GM12878 (cell line): ENCODE results near the gene CYB5B. TPM values are rescaled to one million over a fixed set of nuclear protein-coding genes. Genes with fewer than 3 reads are reported as not detected.
A peak's percentile ranks its signal among the peaks of the same experiment; 100 is the strongest.

Experiments used
- ATAC-seq: fragments of 200-7000 bp; cut with Tn5 transposase; 3 replicates; pipeline ENCODE4 v1.9.1; 2020; ENCODE audit warnings: mild to moderate bottlenecking, moderate library complexity
- BruUV-seq: library from RNA; stranded (reverse); fragments of 400-500 nt; replicated peaks from 2 replicates; lab custom pipeline; 2021; lab: Mats Ljungman, UMichigan
- CTCF ChIA-PET: fragments of 300-600 bp; sonication (Branson Sonifier 250); formaldehyde crosslinking; extraction: SDS; loops from one replicate; lab custom pipeline; 2021; ENCODE audit warnings: inconsistent platforms; lab: Yijun Ruan, JAX
- POLR2A ChIA-PET: fragments of 350-600 bp; formaldehyde crosslinking; extraction: SDS; loops from one replicate; lab custom pipeline; 2021; ENCODE audit warnings: inconsistent platforms; lab: Charles Lee
- RAD21 ChIA-PET: fragments of 300-600 bp; sonication (Branson Sonifier 250); formaldehyde crosslinking; loops from one replicate; lab custom pipeline; 2023; ENCODE audit warnings: antibody characterized with exemption; ENCODE audit not compliant: unreplicated experiment; lab: Charles Lee
- SMC1A ChIA-PET: fragments of 300-600 bp; sonication (Branson Sonifier 250); formaldehyde crosslinking; loops from one replicate; lab custom pipeline; 2023; ENCODE audit not compliant: unreplicated experiment, uncharacterized antibody; lab: Charles Lee
- DNase-seq: peaks from one replicate; pipeline ENCODE4 v3.0.0-alpha.2; 2011; ENCODE audit warnings: low read depth, low spot score
- FAIRE-seq: peaks from 3 replicates; lab custom pipeline; 2011; peaks lifted over from hg19 to GRCh38; lab: Jason Lieb, UNC
- H2AFZ ChIP-seq: 2 replicates; pipeline ENCODE4 v1.6.0; 2011; ENCODE audit warnings: low read depth, low read length, control low read depth; ENCODE audit not compliant: control insufficient read depth
- H3K27ac ChIP-seq: 2 replicates; pipeline ENCODE4 v1.5.1; 2011; ENCODE audit warnings: control low read depth; ENCODE audit not compliant: control insufficient read depth, insufficient read depth
- H3K27me3 ChIP-seq, 2 experiments: replicated peaks in 1 of 2; 2 replicates each; pipeline versions ENCODE4 v1.6.0 to v1.6.1; 2011; ENCODE audit warnings: low read length in 1 of 2; ENCODE audit not compliant: control insufficient read depth in 2 of 2, insufficient read depth in 2 of 2
- H3K36me3 ChIP-seq, 2 experiments: 2 replicates each; pipeline ENCODE4 v1.5.1; 2011; ENCODE audit warnings: low read length in 1 of 2; ENCODE audit not compliant: control insufficient read depth in 2 of 2, insufficient read depth in 2 of 2
- H3K4me1 ChIP-seq: 2 replicates; pipeline ENCODE4 v1.6.1; 2011; ENCODE audit warnings: mild to moderate bottlenecking, low read length, moderate library complexity, mixed read lengths; ENCODE audit not compliant: control insufficient read depth, insufficient read depth
- H3K4me2 ChIP-seq: 2 replicates; pipeline ENCODE4 v1.6.0; 2011; ENCODE audit warnings: control low read depth; ENCODE audit not compliant: control insufficient read depth, insufficient read depth
- H3K4me3 ChIP-seq: fragments of 200-600 bp; sonication (generic); 2 replicates; pipeline ENCODE4 v1.5.1; 2016
- H3K79me2 ChIP-seq: 2 replicates; pipeline ENCODE4 v1.6.0; 2011; ENCODE audit warnings: low read length; ENCODE audit not compliant: control insufficient read depth, insufficient read depth
- H3K9ac ChIP-seq: 2 replicates; pipeline ENCODE4 v1.8.0; 2011; ENCODE audit warnings: low read length, control low read depth, mixed read lengths; ENCODE audit not compliant: control insufficient read depth, insufficient read depth
- H3K9me3 ChIP-seq: replicated peaks from 3 replicates; pipeline ENCODE4 v1.5.1; 2011; ENCODE audit warnings: mild to moderate bottlenecking, low read length; ENCODE audit not compliant: control insufficient read depth, insufficient read depth
- H4K20me1 ChIP-seq: 2 replicates; pipeline ENCODE4 v1.6.0; 2011; ENCODE audit not compliant: control insufficient read depth, insufficient read depth
- ATF7 ChIP-seq: fragments of 450-650 bp; IDR thresholded peaks from 2 replicates; pipeline ENCODE4 v1.6.1; 2016; ENCODE audit warnings: low read depth, mild to moderate bottlenecking
- CBFB ChIP-seq: IDR thresholded peaks from 2 replicates; pipeline ENCODE4 v1.6.1; 2016; ENCODE audit warnings: antibody characterized with exemption, low read depth
- CTCF ChIP-seq, 3 experiments: IDR thresholded peaks in 2 of 3; conservative IDR thresholded peaks in 1 of 3; 2 replicates each; pipeline ENCODE4 v1.5.1; 2011; ENCODE audit warnings: low read depth in 3 of 3, low read length in 3 of 3, mild to moderate bottlenecking in 3 of 3, control low read depth in 2 of 3, moderate library complexity in 2 of 3, inconsistent platforms in 1 of 3, mixed read lengths in 1 of 3; ENCODE audit not compliant: control insufficient read depth in 2 of 3, insufficient read depth in 1 of 3; ENCODE audit errors: extremely low read depth in 1 of 3
- ETV6 ChIP-seq, 2 experiments: fragments of 450-650 bp in 1 of 2; IDR thresholded peaks in 1 of 2; conservative IDR thresholded peaks in 1 of 2; 2 replicates each; pipeline ENCODE4 v1.6.1; 2014; ENCODE audit warnings: antibody characterized with exemption in 1 of 2, borderline replicate concordance in 1 of 2, low read depth in 1 of 2, mild to moderate bottlenecking in 1 of 2, moderate library complexity in 1 of 2
- EZH2 ChIP-seq: IDR thresholded peaks from 2 replicates; pipeline ENCODE4 v1.6.1; 2012; ENCODE audit warnings: low read depth, mild to moderate bottlenecking, control low read depth, inconsistent platforms, low read length, borderline replicate concordance; ENCODE audit not compliant: control insufficient read depth
- FOXK2 ChIP-seq: fragments of 450-650 bp; IDR thresholded peaks from 2 replicates; pipeline ENCODE4 v1.6.1; 2017; ENCODE audit warnings: mild to moderate bottlenecking, moderate library complexity
- MLLT1 ChIP-seq: fragments of 450-650 bp; IDR thresholded peaks from 2 replicates; pipeline ENCODE4 v1.6.1; 2016; ENCODE audit warnings: mild to moderate bottlenecking
- MYB ChIP-seq: fragments of 150-350 bp; IDR thresholded peaks from 2 replicates; pipeline ENCODE4 v1.6.1; 2014; ENCODE audit warnings: mild to moderate bottlenecking, low read depth, low read length, borderline replicate concordance
- PKNOX1 ChIP-seq: fragments of 450-650 bp; IDR thresholded peaks from 2 replicates; pipeline ENCODE4 v1.6.1; 2016; ENCODE audit warnings: mild to moderate bottlenecking
- RAD21 ChIP-seq: IDR thresholded peaks from 2 replicates; pipeline ENCODE4 v1.6.1; 2011; ENCODE audit warnings: mild to moderate bottlenecking, low read depth, low read length, moderate library complexity; ENCODE audit not compliant: insufficient read depth
- REST ChIP-seq: IDR thresholded peaks from 2 replicates; pipeline ENCODE4 v1.6.1; 2012; ENCODE audit warnings: mild to moderate bottlenecking, low read depth, low read length
- SIN3A ChIP-seq: IDR thresholded peaks from 2 replicates; pipeline ENCODE4 v1.6.1; 2012; ENCODE audit warnings: low read depth, low read length, improper control_type of control experiment
- WGBS: methylation state at CpG from one replicate; pipeline ENCODE4 v1.1.6; 2016; ENCODE audit warnings: low lambda C conversion rate; ENCODE audit not compliant: insufficient replicate concordance, insufficient coverage; ENCODE audit errors: missing lambda C conversion rate; 5-methylcytosine and 5-hydroxymethylcytosine counted together
- in situ Hi-C: fragments of 300-500 bp; cut with MboI; formaldehyde crosslinking; loops from 9 replicates; pipeline ENCODE4 v1.14.3; 2018; ENCODE audit warnings: mixed read lengths
- intact Hi-C: fragments of 100-400 bp; cut with micrococcal nuclease; formaldehyde crosslinking; loops from one replicate; pipeline ENCODE4 v1.14.2; 2022; ENCODE audit not compliant: unreplicated experiment
- polyA plus RNA-seq, 11 experiments: library from polyadenylated mRNA; depleted of rRNA in 4 of 11; unstranded in 6 of 11; stranded (reverse) in 5 of 11; fragments of >200 nt; fragmentation: Nextera tagmentation in 4 of 11; fragmentation: Illumina TruSeq in 1 of 11; extraction: Ambion mirVana in 4 of 11; extraction: Trizol in 1 of 11; gene quantifications; 1 replicate in 1 of 11; 2 replicates in 10 of 11; pipeline versions ENCODE4 v1.2.1 to v1.2.3, GENCODE V29; 2011 to 2016; ENCODE audit warnings: inconsistent platforms in 2 of 11, missing spikeins in 2 of 11, low read depth in 1 of 11
- total RNA-seq, 4 experiments: library from RNA; depleted of rRNA in 3 of 4; stranded (reverse); fragments of >200 nt in 3 of 4; fragmentation: Illumina TruSeq in 1 of 4; extraction: Trizol in 1 of 4; gene quantifications; 2 replicates each; pipeline versions ENCODE4 v1.2.1 to v1.2.3, GENCODE V29; 2013 to 2021

CYB5B gene
- total and polyA plus RNA-seq, 10 of the 15 experiments (the other 5 are each of a cell fraction or from before 2014, with no cell fraction given), result 145 to 305 (median 179) TPM

GRCh38 chr16:69397821-69398521 is 26.4 kb upstream of the CYB5B start:
- Histone ChIP-seq H3K27ac (no peak overlapping the region), H3K4me3 (no peak overlapping the region), H3K36me3 (no peaks in the 10 kb centered on the region), H3K27me3 (no peaks in the 10 kb centered on the region), H3K9ac (no peak overlapping the region), H2AFZ (peak overlapping the region; percentile 86), H3K79me2 (no peaks in the 10 kb centered on the region), H4K20me1 (no peaks in the 10 kb centered on the region), H3K4me1 (peaks cover 6% of the 10 kb centered on the region), H3K9me3 (no peaks in the 10 kb centered on the region), H3K4me2 (no peak overlapping the region)
- 56% methylated on average over 6 of the region's 6 CpGs for WGBS
- in situ Hi-C loops (loop anchor here (5.0 kb wide), 1 partner anchor 354 kb away; the partner anchor contains the start of gene NOB1), intact Hi-C loops (loop anchor here (2.0 to 10.0 kb wide), 3 partner anchors 247 to 357 kb away; partner anchors contain the start of gene NOB1)
- ChIA-PET SMC1A (interaction anchor here (0.7 to 5.9 kb wide), 15 partner anchors 67 to 356 kb away, joined by 3 to 40 read pairs (median 5); no protein-coding TSS in a partner anchor), POLR2A (interaction anchor here (0.7 to 2.2 kb wide), 3 partner anchors 14 to 356 kb away, joined by 3 to 12 read pairs (median 4); partner anchors contain the start of gene NOB1), RAD21 (interaction anchor here (0.7 to 5.0 kb wide), 17 partner anchors 10 to 532 kb away, joined by 3 to 50 read pairs (median 4); partner anchors contain the start of genes CYB5B, NFAT5 and NOB1), CTCF (interaction anchor here (0.6 to 4.9 kb wide), 21 partner anchors 12 to 532 kb away, joined by 3 to 108 read pairs (median 6); partner anchors contain the start of genes NOB1, NQO1 and WWP2)
- BruUV-seq, result no TSS peak
- DNase-seq, result peak; percentile 19
- peak; percentile 53 for ATAC-seq
- FAIRE-seq, result peak; percentile 57
- peak; percentile 52 for TF ChIP-seq RAD21
- TF ChIP-seq REST, result no peak
- no peak for TF ChIP-seq EZH2
- peak; percentile 35 to 45 (median 41); a peak in 4 of 6 replicates for TF ChIP-seq CTCF (IDR thresholded peaks at IDR 0.05 in 2 of 3, conservative IDR thresholded peaks at IDR 0.05 in 1 of 3; ENCODE audit: control insufficient read depth in 2 of 3, extremely low read depth in 1 of 3, insufficient read depth in 1 of 3, low read depth in 3 of 3, low read length in 3 of 3)
- TF ChIP-seq ATF7, result no peak
- TF ChIP-seq SIN3A, result no peak
- no peak for TF ChIP-seq ETV6 (conservative IDR thresholded peaks at IDR 0.05 in 1 of 2, IDR thresholded peaks at IDR 0.05 in 1 of 2; ENCODE audit: borderline replicate concordance in 1 of 2, low read depth in 1 of 2)
- TF ChIP-seq MLLT1, result no peak
- TF ChIP-seq PKNOX1, result peak; percentile 74
- TF ChIP-seq CBFB, result no peak
- no peak for TF ChIP-seq MYB
- TF ChIP-seq FOXK2, result no peak
